Kidney epithelial cell (primary cell): ENCODE data around the gene PIK3R4. TPM values are rescaled to one million over a fixed set of nuclear protein-coding genes. Genes with fewer than 3 reads are reported as not detected.

Source experiments
- DNase-seq: peaks from one replicate; pipeline ENCODE4 v3.0.0-alpha.2; 2010; ENCODE audit warnings: low read depth
- H3K27me3 ChIP-seq: 2 replicates; pipeline ENCODE4 v1.6.0; 2011; ENCODE audit warnings: low read length; ENCODE audit not compliant: control insufficient read depth, insufficient read depth
- H3K36me3 ChIP-seq: 2 replicates; pipeline ENCODE4 v1.5.1; 2011; ENCODE audit warnings: low read length; ENCODE audit not compliant: control insufficient read depth, insufficient read depth
- H3K4me3 ChIP-seq: 2 replicates; pipeline ENCODE4 v1.5.1; 2011; ENCODE audit warnings: low read depth, mild to moderate bottlenecking, control low read depth, low read length
- total RNA-seq: library from RNA; depleted of rRNA; stranded (reverse); fragments of >200 nt; gene quantifications from 2 replicates; pipeline ENCODE4 v1.2.3, GENCODE V29; 2015
- TF ChIP-seq, protein P1 (sequence below): IDR thresholded peaks from 2 replicates; pipeline ENCODE4 v1.5.1; 2011; ENCODE audit warnings: mild to moderate bottlenecking, moderate library complexity, low read length, control low read depth, inconsistent platforms; ENCODE audit not compliant: insufficient read depth, poor library complexity, severe bottlenecking

Gene PIK3R4
- total RNA-seq, 1 donor from 2014 or later, result 32.9 TPM

DNA sequence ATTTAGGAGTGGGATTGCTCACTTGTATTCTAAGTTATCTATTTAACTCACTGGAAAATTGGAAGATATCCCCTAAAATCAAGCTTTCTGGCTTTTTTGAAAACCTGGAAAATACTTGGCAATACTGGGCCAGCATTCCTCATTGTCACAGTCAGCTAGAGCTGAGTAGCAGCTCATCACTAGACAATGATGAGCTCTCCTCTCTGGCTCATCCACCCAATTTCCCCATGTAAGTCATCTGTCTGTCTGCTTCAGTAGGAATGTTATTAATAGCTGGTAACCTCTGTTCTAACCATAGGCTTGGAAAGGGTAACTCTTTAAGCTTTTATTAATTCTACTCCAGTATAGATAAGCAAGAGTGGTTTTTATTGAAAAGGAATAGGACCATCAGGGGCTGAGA, 39.7 kb upstream of the PIK3R4 start:
- DNase-seq, result no peak
- Histone ChIP-seq H3K27me3 (no peaks in the 10 kb centered on the region), H3K36me3 (no peaks in the 10 kb centered on the region), H3K4me3 (no peak overlapping the region)
- TF ChIP-seq, protein P1, sequence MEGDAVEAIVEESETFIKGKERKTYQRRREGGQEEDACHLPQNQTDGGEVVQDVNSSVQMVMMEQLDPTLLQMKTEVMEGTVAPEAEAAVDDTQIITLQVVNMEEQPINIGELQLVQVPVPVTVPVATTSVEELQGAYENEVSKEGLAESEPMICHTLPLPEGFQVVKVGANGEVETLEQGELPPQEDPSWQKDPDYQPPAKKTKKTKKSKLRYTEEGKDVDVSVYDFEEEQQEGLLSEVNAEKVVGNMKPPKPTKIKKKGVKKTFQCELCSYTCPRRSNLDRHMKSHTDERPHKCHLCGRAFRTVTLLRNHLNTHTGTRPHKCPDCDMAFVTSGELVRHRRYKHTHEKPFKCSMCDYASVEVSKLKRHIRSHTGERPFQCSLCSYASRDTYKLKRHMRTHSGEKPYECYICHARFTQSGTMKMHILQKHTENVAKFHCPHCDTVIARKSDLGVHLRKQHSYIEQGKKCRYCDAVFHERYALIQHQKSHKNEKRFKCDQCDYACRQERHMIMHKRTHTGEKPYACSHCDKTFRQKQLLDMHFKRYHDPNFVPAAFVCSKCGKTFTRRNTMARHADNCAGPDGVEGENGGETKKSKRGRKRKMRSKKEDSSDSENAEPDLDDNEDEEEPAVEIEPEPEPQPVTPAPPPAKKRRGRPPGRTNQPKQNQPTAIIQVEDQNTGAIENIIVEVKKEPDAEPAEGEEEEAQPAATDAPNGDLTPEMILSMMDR, result no peak

DNA sequence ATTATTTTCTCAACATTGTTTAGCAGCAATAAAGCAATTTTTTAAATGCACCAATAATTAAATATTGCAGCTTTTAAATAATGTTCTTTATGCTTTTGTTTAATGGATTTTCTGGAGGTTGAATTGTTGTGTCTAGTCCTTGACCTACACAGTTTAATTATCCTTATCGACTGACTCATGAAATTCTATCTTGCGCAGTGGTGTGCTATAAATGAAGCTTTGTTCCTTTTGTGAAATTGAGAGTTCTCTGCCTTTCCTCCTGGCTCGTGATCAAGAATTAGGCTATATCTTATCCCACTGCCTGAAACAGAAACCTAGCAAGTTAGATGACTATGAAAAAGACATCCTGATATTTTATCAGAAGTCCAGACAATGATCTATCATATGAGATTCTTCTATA, 37.0 kb upstream of the PIK3R4 start:
- Histone ChIP-seq H3K4me3 (no peak overlapping the region), H3K27me3 (no peaks in the 10 kb centered on the region), H3K36me3 (no peaks in the 10 kb centered on the region)
- DNase-seq, result no peak
- TF ChIP-seq, protein P1, result no peak

DNA sequence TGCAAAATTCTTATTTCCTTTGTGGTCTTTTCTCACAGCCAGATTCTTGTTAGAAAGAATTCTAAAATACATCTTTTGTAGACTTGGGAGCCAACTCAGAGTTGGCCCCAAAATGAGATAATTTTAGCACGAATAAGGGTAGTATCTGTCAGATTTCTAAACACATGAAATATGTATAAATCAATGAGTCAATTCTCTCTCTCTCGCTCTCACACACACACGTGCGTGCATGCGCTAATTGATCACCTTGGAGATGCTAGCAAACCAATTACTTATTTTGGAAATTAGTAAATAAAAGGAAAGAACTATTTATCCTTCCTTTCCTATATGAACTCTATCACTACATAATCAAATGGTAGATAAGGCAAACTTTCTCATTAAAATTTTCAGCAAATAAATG, 32.9 kb upstream of the PIK3R4 start:
- no peak for DNase-seq
- TF ChIP-seq, protein P1, result no peak
- H3K4me3 ChIP-seq, result no peak overlapping the region
- H3K36me3 ChIP-seq, result no peaks in the 10 kb centered on the region
- H3K27me3 ChIP-seq, result no peaks in the 10 kb centered on the region

DNA sequence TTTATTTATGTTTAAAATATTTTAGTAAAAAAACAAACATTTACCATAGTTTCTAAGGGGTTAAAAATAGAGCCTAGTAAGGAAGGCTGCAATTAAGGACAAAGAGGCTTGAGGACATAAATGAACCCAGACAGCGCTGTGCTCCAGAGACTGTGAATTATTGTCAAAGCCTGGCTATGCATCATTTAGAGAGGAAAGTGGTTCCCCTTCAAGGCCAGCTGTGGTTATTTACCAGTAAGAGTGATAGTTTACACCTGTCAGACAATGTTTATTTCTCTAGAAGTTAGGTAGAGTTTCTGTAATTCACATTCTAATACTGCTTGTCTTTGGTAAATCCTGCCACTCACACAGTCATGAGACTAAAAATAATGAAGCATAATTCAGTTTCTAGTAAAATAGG, 32.4 kb upstream of the PIK3R4 start:
- DNase-seq, result no peak
- H3K36me3 ChIP-seq, result no peaks in the 10 kb centered on the region
- TF ChIP-seq, protein P1, result no peak
- no peaks in the 10 kb centered on the region for H3K27me3 ChIP-seq
- H3K4me3 ChIP-seq, result no peak overlapping the region

DNA sequence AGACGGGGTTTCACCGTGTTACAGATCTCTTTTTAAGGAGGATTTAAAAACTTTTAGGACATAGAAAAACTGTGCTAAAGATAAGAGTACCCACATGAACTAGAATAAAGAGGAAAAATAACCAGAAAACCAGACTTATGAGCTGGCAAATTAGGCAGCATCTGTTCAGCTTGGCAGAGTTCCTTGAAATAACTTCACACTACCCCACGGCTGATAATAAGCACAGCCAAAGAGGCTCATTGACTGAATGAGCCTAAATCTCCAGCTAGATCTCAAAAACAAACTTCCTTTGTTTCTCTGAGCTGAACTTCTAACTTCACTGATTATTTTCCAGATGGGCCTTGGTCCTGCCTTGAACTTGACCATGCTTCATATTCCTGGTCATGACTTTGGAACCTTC, 26.7 kb upstream of the PIK3R4 start:
- Histone ChIP-seq H3K36me3 (no peaks in the 10 kb centered on the region), H3K4me3 (no peak overlapping the region), H3K27me3 (no peaks in the 10 kb centered on the region)
- TF ChIP-seq, protein P1, result no peak
- DNase-seq, result no peak

DNA sequence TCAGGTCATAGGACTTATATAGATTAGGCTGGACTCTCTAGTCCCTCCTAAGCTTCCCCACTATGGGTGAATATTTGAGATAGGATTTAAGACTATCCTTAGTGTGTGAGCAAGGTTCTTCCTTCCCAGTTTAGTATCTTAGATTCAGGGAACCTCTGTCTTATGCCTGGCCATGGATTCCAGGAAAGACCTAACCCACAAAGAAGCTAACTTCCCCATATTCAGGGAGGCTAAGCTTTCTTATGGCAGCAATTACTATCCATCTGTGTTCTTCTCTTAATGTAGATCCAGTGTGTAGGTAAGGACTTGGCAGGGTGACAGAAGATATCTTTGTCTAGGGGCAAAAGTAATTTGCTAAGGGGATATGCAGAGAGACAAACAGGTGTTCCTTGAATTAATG, 25.5 kb upstream of the PIK3R4 start:
- Histone ChIP-seq H3K4me3 (no peak overlapping the region), H3K36me3 (no peaks in the 10 kb centered on the region), H3K27me3 (no peaks in the 10 kb centered on the region)
- DNase-seq, result no peak
- TF ChIP-seq, protein P1, result no peak
